ENCODE measurements around the gene IL23A. TPM values are rescaled to one million over a fixed set of nuclear protein-coding genes. Genes with fewer than 3 reads are reported as not detected.
"Not testable (repeated sequence)": the region's sequence is repeated elsewhere in the genome, so short reads cannot be mapped to it uniquely, and the experiment has no call there.

IL23A gene
- total RNA-seq, 2 experiments from 2014 or later = 11.0 to 11.7 TPM

- Mint-ChIP-seq H3K27ac (no peak overlapping the region), H3K9me3 (no peaks in the 10 kb centered on the region), H3K4me3 (no peak overlapping the region), H3K27me3 (no peaks in the 10 kb centered on the region), H3K4me1 (peaks cover under 1% of the 10 kb centered on the region), H3K36me3 (ENCODE audit: low read depth) (peaks cover 24% of the 10 kb centered on the region)
- POLR2A ChIA-PET = interaction anchor here (3.9 kb wide), 1 partner anchor 52 kb away, joined by 16 read pairs; the partner anchor contains the start of gene STAT2
- CTCF ChIA-PET = no interaction called here
- no peak for DNase-seq
Measured at GRCh38 chr12:56307221-56307965, 31.3 kb upstream of the IL23A start.

DNA sequence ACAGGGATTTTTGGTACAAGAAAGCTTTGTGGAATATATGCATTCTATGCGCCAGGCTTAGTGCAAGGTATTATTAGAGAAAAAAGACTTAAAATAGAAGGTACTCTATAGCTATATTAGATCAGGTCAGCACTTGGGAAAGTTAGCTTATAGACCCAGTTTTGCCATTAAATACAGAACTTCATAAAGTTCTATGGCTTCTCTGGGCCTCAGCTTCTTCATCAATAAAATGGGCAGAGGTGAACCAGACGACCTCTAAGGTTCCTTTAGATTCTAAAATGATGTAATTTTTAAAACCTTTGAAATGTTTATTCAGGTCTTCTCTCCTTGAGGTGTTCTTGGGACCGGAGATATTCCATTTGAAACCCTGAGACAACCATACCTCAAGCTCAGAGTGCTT, 30.0 kb upstream of the IL23A start:
- peaks cover 24% of the 10 kb centered on the region for H3K36me3 Mint-ChIP-seq (ENCODE audit: low read depth)
- no peaks in the 10 kb centered on the region for H3K4me1 Mint-ChIP-seq
- CTCF ChIA-PET = interaction anchor here (0.7 to 1.2 kb wide), 4 partner anchors 20 to 118 kb away, joined by 3 read pairs; partner anchors contain the start of gene STAT2
- no peak overlapping the region for H3K4me3 Mint-ChIP-seq
- H3K27ac Mint-ChIP-seq = no peak overlapping the region
- POLR2A ChIA-PET = interaction anchor here (3.9 to 5.3 kb wide), 2 partner anchors 9 to 51 kb away, joined by 16 to 35 read pairs; partner anchors contain the start of genes CS and STAT2
- no peaks in the 10 kb centered on the region for H3K9me3 Mint-ChIP-seq
- no peaks in the 10 kb centered on the region for H3K27me3 Mint-ChIP-seq
- no peak for DNase-seq

- Mint-ChIP-seq H3K9me3 (no peaks in the 10 kb centered on the region), H3K27ac (no peak overlapping the region), H3K27me3 (no peaks in the 10 kb centered on the region), H3K4me3 (no peak overlapping the region), H3K4me1 (peaks cover 15% of the 10 kb centered on the region), H3K36me3 (ENCODE audit: low read depth) (peaks cover 28% of the 10 kb centered on the region)
- CTCF ChIA-PET = interaction anchor here (0.7 to 2.0 kb wide), 3 partner anchors 53 to 135 kb away, joined by 3 to 6 read pairs (median 5); partner anchors contain the start of genes ANKRD52 and SMARCC2
- DNase-seq = no peak
- POLR2A ChIA-PET = interaction anchor here (1.0 to 5.3 kb wide), 5 partner anchors 11 to 153 kb away, joined by 3 to 35 read pairs (median 3); partner anchors contain the start of genes CS and STAT2
Measured at GRCh38 chr12:56311003-56311402, 27.7 kb upstream of the IL23A start.

DNA sequence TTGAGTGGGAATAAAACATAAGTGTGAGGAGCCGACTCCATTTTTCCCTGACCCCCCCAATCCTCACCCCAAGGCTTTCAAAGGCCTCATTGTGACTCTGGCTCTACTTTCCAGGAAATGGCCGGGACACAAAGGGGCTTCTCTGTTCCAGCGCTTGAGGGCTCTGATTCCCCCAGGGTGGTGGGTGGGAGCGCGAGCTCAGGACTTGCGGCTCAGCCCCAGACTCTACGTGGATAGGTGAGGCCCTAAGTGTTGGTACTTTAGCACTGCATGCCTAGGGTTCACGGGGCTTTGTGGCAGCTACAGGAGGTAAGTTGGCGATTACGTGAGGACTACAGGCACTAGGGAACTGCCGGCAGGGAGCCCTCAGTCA, 23.4 kb upstream of the IL23A start:
- DNase-seq = peak; percentile 31
- Mint-ChIP-seq H3K9me3 (no peaks in the 10 kb centered on the region), H3K4me1 (peaks cover 21% of the 10 kb centered on the region), H3K36me3 (ENCODE audit: low read depth) (peaks cover 30% of the 10 kb centered on the region), H3K4me3 (peak overlapping the region; percentile 96), H3K27me3 (no peaks in the 10 kb centered on the region), H3K27ac (peak overlapping the region; percentile 94)
- CTCF ChIA-PET = interaction anchor here (1.0 to 2.6 kb wide), 8 partner anchors 10 to 149 kb away, joined by 3 to 24 read pairs (median 6); partner anchors contain the start of genes ANKRD52, IL23A and STAT2
- POLR2A ChIA-PET = interaction anchor here (0.9 to 3.8 kb wide), 22 partner anchors 10 to 341 kb away, joined by 3 to 66 read pairs (median 5); partner anchors contain the start of genes COQ10A, IL23A, MYL6B and PAN2

GRCh38 chr12:56315622-56316473, 22.8 kb upstream of the IL23A start, which contains the start of gene CNPY2:
Gene CNPY2, minus strand, starts transcription at chr12:56315988. Its CDS starts 771 bp downstream, at chr12:56315217.
- no peaks in the 10 kb centered on the region for H3K9me3 Mint-ChIP-seq
- peaks cover 24% of the 10 kb centered on the region for H3K36me3 Mint-ChIP-seq (ENCODE audit: low read depth)
- POLR2A ChIA-PET = interaction anchor here (0.7 to 3.8 kb wide), 28 partner anchors 9 to 498 kb away, joined by 3 to 66 read pairs (median 4); partner anchors contain the start of genes ANKRD52, COQ10A, IL23A and MYL6
- CTCF ChIA-PET = interaction anchor here (0.6 to 2.6 kb wide), 14 partner anchors 10 to 321 kb away, joined by 3 to 24 read pairs (median 4); partner anchors contain the start of genes ANKRD52, IL23A, RNF41 and SMARCC2
- H3K4me1 Mint-ChIP-seq = peaks cover 21% of the 10 kb centered on the region
- H3K4me3 Mint-ChIP-seq = peak within 1 kb of the TSS; percentile 96
- H3K27ac Mint-ChIP-seq = peak within 1 kb of the TSS; percentile 94
- no peaks in the 10 kb centered on the region for H3K27me3 Mint-ChIP-seq
- DNase-seq = peak; percentile 94

DNA sequence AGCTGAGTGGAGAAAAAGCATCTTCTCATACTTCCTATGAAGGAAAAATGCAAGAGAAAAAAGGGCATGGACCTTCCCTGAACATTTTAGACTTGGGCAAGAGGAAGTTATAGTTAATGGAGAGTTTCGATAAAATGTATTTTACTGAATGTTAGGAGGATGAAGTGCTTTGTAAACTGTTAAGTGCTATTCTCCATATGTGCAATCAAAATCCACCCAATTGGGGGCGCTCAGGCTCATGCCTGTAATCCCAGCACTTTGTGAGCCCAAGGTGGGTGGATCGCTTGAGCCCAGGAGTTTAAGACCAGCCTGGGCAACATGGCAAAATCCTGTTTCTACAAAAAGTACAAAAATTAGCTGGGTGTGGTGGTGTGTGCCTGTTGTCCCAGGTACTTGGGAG, 21.0 kb upstream of the IL23A start:
- no peaks in the 10 kb centered on the region for H3K27me3 Mint-ChIP-seq
- ChIA-PET CTCF (interaction anchor here (0.9 kb wide), 2 partner anchors 146 to 186 kb away, joined by 3 to 4 read pairs; no protein-coding TSS in a partner anchor), POLR2A (interaction anchor here (1.2 to 3.8 kb wide), 4 partner anchors 21 to 371 kb away, joined by 3 to 66 read pairs (median 26); partner anchors contain the start of genes IL23A, PTGES3, STAT2 and TIMELESS)
- H3K4me1 Mint-ChIP-seq = peaks cover 21% of the 10 kb centered on the region
- H3K27ac Mint-ChIP-seq = no peak overlapping the region
- H3K4me3 Mint-ChIP-seq = no peak overlapping the region
- no peaks in the 10 kb centered on the region for H3K9me3 Mint-ChIP-seq
- DNase-seq = no peak
- H3K36me3 Mint-ChIP-seq (ENCODE audit: low read depth) = peaks cover 23% of the 10 kb centered on the region

DNA sequence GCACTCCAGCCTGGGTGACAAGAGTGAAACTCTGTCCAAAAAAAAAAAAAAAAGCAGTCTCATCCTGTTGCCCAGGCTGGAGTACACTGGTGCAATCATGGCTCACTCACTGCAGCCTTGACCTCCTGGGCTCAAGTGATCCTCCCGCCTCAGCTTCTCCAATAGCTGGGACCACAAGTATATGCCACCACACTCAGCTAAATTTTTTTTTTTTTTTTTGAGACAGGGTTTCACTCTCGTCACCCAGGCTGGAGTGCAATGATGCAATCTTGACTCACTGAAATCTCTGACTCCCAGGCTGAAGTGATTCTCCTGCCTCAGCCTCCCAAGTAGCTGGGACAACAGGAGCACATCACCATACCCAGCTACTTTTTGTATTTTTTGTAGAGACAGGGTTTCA, 17.7 kb upstream of the IL23A start:
- no peak overlapping the region for H3K27ac Mint-ChIP-seq
- POLR2A ChIA-PET = interaction anchor here (0.9 to 2.4 kb wide), 3 partner anchors 11 to 39 kb away, joined by 3 to 10 read pairs (median 3); partner anchors contain the start of gene STAT2
- CTCF ChIA-PET = interaction anchor here (0.7 to 1.5 kb wide), 3 partner anchors 20 to 465 kb away, joined by 3 to 6 read pairs (median 3); no protein-coding TSS in a partner anchor
- no peak overlapping the region for H3K4me3 Mint-ChIP-seq
- H3K27me3 Mint-ChIP-seq = no peaks in the 10 kb centered on the region
- no peaks in the 10 kb centered on the region for H3K9me3 Mint-ChIP-seq
- no peak for DNase-seq
- peaks cover 12% of the 10 kb centered on the region for H3K4me1 Mint-ChIP-seq
- peaks cover 38% of the 10 kb centered on the region for H3K36me3 Mint-ChIP-seq (ENCODE audit: low read depth)

- not testable (repeated sequence) for H3K27me3 Mint-ChIP-seq, DNase-seq, H3K4me3 Mint-ChIP-seq, H3K4me1 Mint-ChIP-seq, H3K27ac Mint-ChIP-seq, H3K9me3 Mint-ChIP-seq
- peaks cover 43% of the 10 kb centered on the region for H3K36me3 Mint-ChIP-seq (ENCODE audit: low read depth)
- POLR2A ChIA-PET = interaction anchor here (0.9 to 2.4 kb wide), 2 partner anchors 11 to 38 kb away, joined by 3 to 10 read pairs; partner anchors contain the start of gene STAT2
- CTCF ChIA-PET = interaction anchor here (0.7 to 1.5 kb wide), 3 partner anchors 20 to 465 kb away, joined by 3 to 6 read pairs (median 3); no protein-coding TSS in a partner anchor
Measured at GRCh38 chr12:56321610-56322009, 17.1 kb upstream of the IL23A start.

GRCh38 chr12:56324206-56324605, 14.5 kb upstream of the IL23A start:
- ChIA-PET CTCF (no interaction called here), POLR2A (interaction anchor here (1.0 to 2.5 kb wide), 4 partner anchors 9 to 14 kb away, joined by 3 to 13 read pairs (median 8); partner anchors contain the start of genes CNPY2, IL23A and PAN2)
- no peak for DNase-seq
- Mint-ChIP-seq H3K27ac (no peak overlapping the region), H3K4me3 (no peak overlapping the region), H3K27me3 (no peaks in the 10 kb centered on the region), H3K4me1 (peaks cover 7% of the 10 kb centered on the region), H3K9me3 (no peaks in the 10 kb centered on the region), H3K36me3 (ENCODE audit: low read depth) (peaks cover 42% of the 10 kb centered on the region)

- Mint-ChIP-seq H3K4me1 (peaks cover 6% of the 10 kb centered on the region), H3K27ac (no peak overlapping the region), H3K9me3 (no peaks in the 10 kb centered on the region), H3K4me3 (no peak overlapping the region), H3K27me3 (no peaks in the 10 kb centered on the region), H3K36me3 (ENCODE audit: low read depth) (peaks cover 40% of the 10 kb centered on the region)
- POLR2A ChIA-PET = interaction anchor here (1.2 to 2.5 kb wide), 2 partner anchors 11 to 34 kb away, joined by 3 to 13 read pairs; partner anchors contain the start of genes CNPY2 and STAT2
- CTCF ChIA-PET = interaction anchor here (0.6 to 1.9 kb wide), 2 partner anchors 11 to 349 kb away, joined by 4 to 6 read pairs; partner anchors contain the start of gene CNPY2
- no peak for DNase-seq
Measured at GRCh38 chr12:56326126-56326525, 12.6 kb upstream of the IL23A start.

DNA sequence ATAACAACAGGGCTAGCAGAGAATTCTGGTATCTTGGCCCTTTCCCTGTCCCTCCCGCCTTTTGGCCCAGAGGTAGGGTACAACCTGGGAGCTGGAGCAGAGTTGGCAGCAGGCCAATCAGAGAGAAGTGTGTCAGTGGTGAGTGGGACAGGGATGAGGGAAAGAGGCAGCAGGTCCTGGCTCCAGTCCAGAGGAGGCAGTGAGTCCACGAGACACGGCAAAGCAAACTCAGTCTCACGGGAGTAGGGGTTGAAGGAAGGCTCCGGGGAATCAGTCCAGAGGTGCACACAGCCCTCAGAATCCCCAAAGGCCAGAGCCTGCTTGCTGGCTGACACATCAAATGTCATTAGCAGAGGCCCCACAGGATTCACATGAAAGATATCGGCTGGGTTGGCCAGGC, 12.2 kb upstream of the IL23A start:
- Mint-ChIP-seq H3K4me3 (no peak overlapping the region), H3K27me3 (no peaks in the 10 kb centered on the region), H3K4me1 (peaks cover 9% of the 10 kb centered on the region), H3K27ac (no peak overlapping the region), H3K9me3 (no peaks in the 10 kb centered on the region), H3K36me3 (ENCODE audit: low read depth) (peaks cover 43% of the 10 kb centered on the region)
- ChIA-PET POLR2A (interaction anchor here (0.8 to 1.2 kb wide), 2 partner anchors 10 to 33 kb away, joined by 3 read pairs; partner anchors contain the start of genes CNPY2 and STAT2), CTCF (interaction anchor here (0.6 to 1.9 kb wide), 2 partner anchors 11 to 349 kb away, joined by 4 to 6 read pairs; partner anchors contain the start of gene CNPY2)
- no peak for DNase-seq

All from activated CD4-positive, alpha-beta memory T cell treated with anti-CD3 and anti-CD28 coated beads, Interleukin-2, amount 10 ng/mL, durations not matched to agents 7 days and 5 days (primary cell).